CD4-positive, alpha-beta T cell (primary cell): ENCODE data around the gene MCU. TPM values are rescaled to one million over a fixed set of nuclear protein-coding genes. Genes with fewer than 3 reads are reported as not detected.

Experiments used
- ATAC-seq: fragments of 200-7000 bp; cut with Tn5 transposase; one replicate; pipeline ENCODE4 v1.10.0; 2022; ENCODE audit warnings: mild to moderate bottlenecking; ENCODE audit not compliant: poor library complexity
- CTCF ChIA-PET: fragments of 350-600 bp; sonication (Branson Sonifier 250); formaldehyde crosslinking; loops from one replicate; lab custom pipeline; 2021; ENCODE audit warnings: antibody characterized with exemption, inconsistent platforms; lab: Charles Lee
- POLR2A ChIA-PET: fragments of 350-600 bp; sonication (Branson Sonifier 250); formaldehyde crosslinking; loops from one replicate; lab custom pipeline; 2021; ENCODE audit warnings: antibody characterized with exemption, inconsistent platforms; lab: Charles Lee
- DNase-seq, 14 experiments: peaks; one replicate each; pipeline ENCODE4 v3.0.0-alpha.2; 2013 to 2020; ENCODE audit warnings: mixed read lengths in 2 of 14
- H3K27ac ChIP-seq, 2 donors: one replicate each; pipeline versions ENCODE4 v1.5.1 to v1.7.0; 2013; ENCODE audit warnings: low read length in 2 of 2, low read depth in 1 of 2, mild to moderate bottlenecking in 1 of 2
- H3K27me3 ChIP-seq, 2 experiments: 1 replicate in 1 of 2; 2 replicates in 1 of 2; pipeline versions ENCODE4 v1.6.1 to v1.7.0; 2013; ENCODE audit warnings: low read length in 2 of 2, control low read depth in 1 of 2, mild to moderate bottlenecking in 1 of 2, moderate library complexity in 1 of 2; ENCODE audit not compliant: insufficient read depth in 2 of 2, control insufficient read depth in 1 of 2
- H3K36me3 ChIP-seq: one replicate; pipeline ENCODE4 v1.6.1; 2013; ENCODE audit warnings: low read length, control low read depth; ENCODE audit not compliant: insufficient read depth
- H3K4me1 ChIP-seq: one replicate; pipeline ENCODE4 v1.6.1; 2013; ENCODE audit warnings: low read length, control low read depth; ENCODE audit not compliant: insufficient read depth
- H3K4me3 ChIP-seq: one replicate; pipeline ENCODE4 v1.5.1; 2013; ENCODE audit warnings: mild to moderate bottlenecking, low read length, moderate library complexity
- H3K9me3 ChIP-seq, 2 experiments: 1 replicate in 1 of 2; 2 replicates in 1 of 2; pipeline versions ENCODE4 v1.6.1 to v1.7.0; 2013; ENCODE audit warnings: low read length in 2 of 2, mild to moderate bottlenecking in 2 of 2, control low read depth in 1 of 2, moderate library complexity in 1 of 2; ENCODE audit not compliant: control insufficient read depth in 1 of 2, insufficient read depth in 1 of 2
- H3K27ac Mint-ChIP-seq: one replicate; pipeline ENCODE4 v1.8.0; 2020; ENCODE audit warnings: mixed read lengths
- H3K27me3 Mint-ChIP-seq: one replicate; pipeline ENCODE4 v1.8.0; 2021; ENCODE audit warnings: mixed read lengths
- H3K36me3 Mint-ChIP-seq: one replicate; pipeline ENCODE4 v1.8.0; 2021; ENCODE audit warnings: low read depth, mixed read lengths
- H3K4me1 Mint-ChIP-seq: one replicate; pipeline ENCODE4 v1.8.0; 2021; ENCODE audit warnings: low read depth, mixed read lengths
- H3K4me3 Mint-ChIP-seq: one replicate; pipeline ENCODE4 v1.8.0; 2020; ENCODE audit warnings: mild to moderate bottlenecking, mixed read lengths
- H3K9me3 Mint-ChIP-seq: one replicate; pipeline ENCODE4 v1.8.0; 2020; ENCODE audit warnings: mixed read lengths
- CTCF ChIP-seq: fragments of 200-600 bp; IDR thresholded peaks from one replicate; pipeline ENCODE4 v1.8.0; 2022; ENCODE audit warnings: antibody characterized with exemption, mild to moderate bottlenecking
- intact Hi-C, 2 experiments: fragments of 100-400 bp; cut with DNase I in 1 of 2; cut with micrococcal nuclease in 1 of 2; formaldehyde crosslinking; loops; one replicate each; pipeline versions ENCODE4 v1.15.1 to v1.9.0; 2023 to 2025; cut with DNase I, micrococcal nuclease
- total RNA-seq, 174 experiments: library from RNA in 2 of 174; stranded (reverse) in 2 of 174; gene quantifications; one replicate each; pipeline ENCODE4 v1.2.3 and lab custom pipeline; 2021 to 2026

The MCU gene
- total RNA-seq, 2 experiments from 2014 or later: 10.3 to 12.0 TPM

GRCh38 chr10:72648301-72648700 lies 43.6 kb upstream of the MCU start:
- Mint-ChIP-seq H3K27ac (no peak overlapping the region), H3K36me3 (no peaks in the 10 kb centered on the region), H3K27me3 (peaks cover 1% of the 10 kb centered on the region), H3K4me3 (no peak overlapping the region), H3K9me3 (no peaks in the 10 kb centered on the region), H3K4me1 (no peaks in the 10 kb centered on the region)
- no peak for TF ChIP-seq CTCF
- ChIA-PET CTCF (no interaction called here), POLR2A (no interaction called here)
- intact Hi-C loops: no loop called here
- Histone ChIP-seq H3K4me1 (no peaks in the 10 kb centered on the region), H3K27ac (no peak overlapping the region), H3K27me3 (no peaks in the 10 kb centered on the region), H3K36me3 (no peaks in the 10 kb centered on the region), H3K4me3 (no peak overlapping the region), H3K9me3 (no peaks in the 10 kb centered on the region)
- DNase-seq (no peak), ATAC-seq (no peak)

- no peak for DNase-seq
- Histone ChIP-seq H3K4me3 (no peak overlapping the region), H3K4me1 (no peaks in the 10 kb centered on the region), H3K27me3 (no peaks in the 10 kb centered on the region), H3K27ac (no peak overlapping the region), H3K36me3 (no peaks in the 10 kb centered on the region), H3K9me3 (no peaks in the 10 kb centered on the region)
- H3K4me1 Mint-ChIP-seq: no peaks in the 10 kb centered on the region
- no peaks in the 10 kb centered on the region for H3K36me3 Mint-ChIP-seq
- H3K9me3 Mint-ChIP-seq: no peaks in the 10 kb centered on the region
- intact Hi-C loops: no loop called here
- no peak for TF ChIP-seq CTCF
- no peaks in the 10 kb centered on the region for H3K27me3 Mint-ChIP-seq
- POLR2A ChIA-PET: no interaction called here
- no peak overlapping the region for H3K27ac Mint-ChIP-seq
- no peak for ATAC-seq
- CTCF ChIA-PET: no interaction called here
- H3K4me3 Mint-ChIP-seq: no peak overlapping the region
Observed at GRCh38 chr10:72649291-72649690, 42.7 kb upstream of the MCU start.

- Histone ChIP-seq H3K27me3 (no peaks in the 10 kb centered on the region), H3K9me3 (no peaks in the 10 kb centered on the region), H3K4me1 (no peaks in the 10 kb centered on the region), H3K36me3 (no peaks in the 10 kb centered on the region), H3K27ac (no peak overlapping the region), H3K4me3 (no peak overlapping the region)
- Mint-ChIP-seq H3K27ac (no peak overlapping the region), H3K4me1 (no peaks in the 10 kb centered on the region), H3K27me3 (no peaks in the 10 kb centered on the region), H3K4me3 (no peak overlapping the region), H3K36me3 (no peaks in the 10 kb centered on the region), H3K9me3 (no peaks in the 10 kb centered on the region)
- POLR2A ChIA-PET: interaction anchor here (0.6 kb wide), 1 partner anchor 399 kb away, joined by 3 read pairs; no protein-coding TSS in a partner anchor
- CTCF ChIA-PET: interaction anchor here (1.2 kb wide), 1 partner anchor 77 kb away, joined by 3 read pairs; no protein-coding TSS in a partner anchor
- no peak for DNase-seq
- TF ChIP-seq CTCF: no peak
- ATAC-seq: no peak
- intact Hi-C loops: no loop called here
Observed at GRCh38 chr10:72653383-72654096, 38.4 kb upstream of the MCU start.
